ENCODE data around the gene PRL. TPM values are rescaled to one million over a fixed set of nuclear protein-coding genes. Genes with fewer than 3 reads are reported as not detected.

The PRL gene
- total RNA-seq, 1 experiment from 2014 or later: not detected

DNA sequence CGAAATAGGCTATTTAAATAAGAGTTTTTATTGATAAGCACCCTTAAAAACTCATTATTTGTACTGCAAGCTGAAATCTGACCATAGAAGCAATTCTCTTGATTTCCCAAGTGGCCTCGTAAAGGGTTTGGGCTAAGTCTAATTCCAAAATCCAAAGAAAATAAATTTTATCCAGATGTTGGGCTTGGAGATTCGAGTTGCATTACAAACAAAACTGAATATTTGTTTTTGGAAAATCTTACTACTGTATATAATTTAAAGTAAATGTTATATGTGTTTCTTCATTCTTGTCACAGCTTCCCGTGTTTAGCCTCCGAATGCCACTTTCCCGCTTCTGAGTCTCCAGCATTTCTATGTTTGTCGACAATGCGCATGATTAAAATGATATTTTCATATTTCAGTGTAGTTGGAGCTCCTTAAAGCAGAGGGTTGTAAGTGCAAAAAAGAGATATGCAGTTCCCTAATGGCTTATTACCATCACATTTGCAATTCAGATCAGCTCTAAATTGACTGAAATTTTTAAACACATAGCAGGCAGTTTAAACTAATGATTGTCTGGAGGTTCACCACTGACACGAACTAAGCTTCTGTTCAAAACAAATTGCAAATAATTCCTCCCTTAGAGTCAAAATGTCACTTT lies 47.0 kb downstream of the PRL start:
- peaks cover 60% of the 10 kb centered on the region for H3K4me1 Mint-ChIP-seq
- POLR2A ChIA-PET: interaction anchor here (0.7 kb wide), 1 partner anchor 1217 kb away, joined by 3 read pairs; no protein-coding TSS in a partner anchor
- no peaks in the 10 kb centered on the region for H3K36me3 Mint-ChIP-seq
- peak overlapping the region; percentile 81 for H3K27ac Mint-ChIP-seq
- no peaks in the 10 kb centered on the region for H3K27me3 Mint-ChIP-seq (ENCODE audit: low read depth)
- TF ChIP-seq ETV6 (CRISPR knock-in tag; IDR thresholded peaks at IDR 0.05): no peak
- TF ChIP-seq FOXP1 (CRISPR knock-in tag; IDR thresholded peaks at IDR 0.05; ENCODE audit: borderline replicate concordance): no peak
- TF ChIP-seq, protein P1, sequence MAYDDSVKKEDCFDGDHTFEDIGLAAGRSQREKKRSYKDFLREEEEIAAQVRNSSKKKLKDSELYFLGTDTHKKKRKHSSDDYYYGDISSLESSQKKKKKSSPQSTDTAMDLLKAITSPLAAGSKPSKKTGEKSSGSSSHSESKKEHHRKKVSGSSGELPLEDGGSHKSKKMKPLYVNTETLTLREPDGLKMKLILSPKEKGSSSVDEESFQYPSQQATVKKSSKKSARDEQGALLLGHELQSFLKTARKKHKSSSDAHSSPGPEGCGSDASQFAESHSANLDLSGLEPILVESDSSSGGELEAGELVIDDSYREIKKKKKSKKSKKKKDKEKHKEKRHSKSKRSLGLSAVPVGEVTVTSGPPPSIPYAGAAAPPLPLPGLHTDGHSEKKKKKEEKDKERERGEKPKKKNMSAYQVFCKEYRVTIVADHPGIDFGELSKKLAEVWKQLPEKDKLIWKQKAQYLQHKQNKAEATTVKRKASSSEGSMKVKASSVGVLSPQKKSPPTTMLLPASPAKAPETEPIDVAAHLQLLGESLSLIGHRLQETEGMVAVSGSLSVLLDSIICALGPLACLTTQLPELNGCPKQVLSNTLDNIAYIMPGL (CRISPR knock-in tag; IDR thresholded peaks at IDR 0.05): no peak
- no peak for TF ChIP-seq ZNF219 (CRISPR knock-in tag; IDR thresholded peaks at IDR 0.05; ENCODE audit: borderline replicate concordance)
- no peak for TF ChIP-seq SMAD4 (CRISPR knock-in tag; IDR thresholded peaks at IDR 0.05)
- TF ChIP-seq, protein P2, sequence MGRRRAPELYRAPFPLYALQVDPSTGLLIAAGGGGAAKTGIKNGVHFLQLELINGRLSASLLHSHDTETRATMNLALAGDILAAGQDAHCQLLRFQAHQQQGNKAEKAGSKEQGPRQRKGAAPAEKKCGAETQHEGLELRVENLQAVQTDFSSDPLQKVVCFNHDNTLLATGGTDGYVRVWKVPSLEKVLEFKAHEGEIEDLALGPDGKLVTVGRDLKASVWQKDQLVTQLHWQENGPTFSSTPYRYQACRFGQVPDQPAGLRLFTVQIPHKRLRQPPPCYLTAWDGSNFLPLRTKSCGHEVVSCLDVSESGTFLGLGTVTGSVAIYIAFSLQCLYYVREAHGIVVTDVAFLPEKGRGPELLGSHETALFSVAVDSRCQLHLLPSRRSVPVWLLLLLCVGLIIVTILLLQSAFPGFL (CRISPR knock-in tag; IDR thresholded peaks at IDR 0.05; ENCODE audit: borderline replicate concordance): no peak
- no peak for TF ChIP-seq RELA (CRISPR knock-in tag; IDR thresholded peaks at IDR 0.05; ENCODE audit: borderline replicate concordance)
- TF ChIP-seq NR2C2 (CRISPR knock-in tag; IDR thresholded peaks at IDR 0.05): no peak
- TF ChIP-seq ZNF138 (CRISPR knock-in tag; conservative IDR thresholded peaks at IDR 0.05): no peak
- TF ChIP-seq ZNF232 (CRISPR knock-in tag; IDR thresholded peaks at IDR 0.05): no peak
- TF ChIP-seq NFE2L1 (CRISPR knock-in tag; IDR thresholded peaks at IDR 0.05): no peak
- TF ChIP-seq, protein P3, sequence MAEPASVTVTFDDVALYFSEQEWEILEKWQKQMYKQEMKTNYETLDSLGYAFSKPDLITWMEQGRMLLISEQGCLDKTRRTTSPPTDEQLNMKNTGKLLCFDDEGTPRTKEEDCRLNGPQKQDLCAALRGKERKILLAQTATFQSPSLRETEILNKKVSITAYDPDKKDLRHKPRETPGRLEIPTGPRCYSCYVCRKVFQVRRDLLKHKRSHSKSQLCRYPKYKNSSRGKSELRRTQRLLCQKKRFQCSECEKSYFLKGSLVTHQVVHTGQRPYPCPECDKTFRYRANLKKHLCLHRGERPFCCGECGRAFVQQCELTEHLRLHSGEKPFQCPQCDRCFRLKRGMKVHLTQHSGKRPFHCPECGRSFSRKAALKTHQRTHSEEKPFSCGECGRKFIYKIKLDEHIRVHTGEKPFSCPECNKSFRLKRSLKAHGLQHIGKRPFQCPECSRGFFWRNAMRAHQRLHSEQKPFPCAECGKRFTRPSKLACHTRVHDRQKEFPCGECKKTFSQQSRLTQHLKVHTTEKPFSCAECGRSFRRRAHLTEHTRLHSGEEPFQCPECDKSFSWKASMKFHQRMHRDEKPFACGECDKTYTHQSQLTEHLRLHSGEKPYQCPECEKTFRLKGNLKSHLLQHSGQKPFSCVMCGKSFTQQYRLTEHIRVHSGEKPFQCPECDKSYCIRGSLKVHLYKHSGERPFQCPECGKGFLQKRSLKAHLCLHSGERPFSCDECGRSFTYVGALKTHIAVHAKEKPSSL (CRISPR knock-in tag; conservative IDR thresholded peaks at IDR 0.05): no peak
- TF ChIP-seq ZBTB21 (CRISPR knock-in tag; IDR thresholded peaks at IDR 0.05; ENCODE audit: borderline replicate concordance): no peak
- TF ChIP-seq, protein P4, sequence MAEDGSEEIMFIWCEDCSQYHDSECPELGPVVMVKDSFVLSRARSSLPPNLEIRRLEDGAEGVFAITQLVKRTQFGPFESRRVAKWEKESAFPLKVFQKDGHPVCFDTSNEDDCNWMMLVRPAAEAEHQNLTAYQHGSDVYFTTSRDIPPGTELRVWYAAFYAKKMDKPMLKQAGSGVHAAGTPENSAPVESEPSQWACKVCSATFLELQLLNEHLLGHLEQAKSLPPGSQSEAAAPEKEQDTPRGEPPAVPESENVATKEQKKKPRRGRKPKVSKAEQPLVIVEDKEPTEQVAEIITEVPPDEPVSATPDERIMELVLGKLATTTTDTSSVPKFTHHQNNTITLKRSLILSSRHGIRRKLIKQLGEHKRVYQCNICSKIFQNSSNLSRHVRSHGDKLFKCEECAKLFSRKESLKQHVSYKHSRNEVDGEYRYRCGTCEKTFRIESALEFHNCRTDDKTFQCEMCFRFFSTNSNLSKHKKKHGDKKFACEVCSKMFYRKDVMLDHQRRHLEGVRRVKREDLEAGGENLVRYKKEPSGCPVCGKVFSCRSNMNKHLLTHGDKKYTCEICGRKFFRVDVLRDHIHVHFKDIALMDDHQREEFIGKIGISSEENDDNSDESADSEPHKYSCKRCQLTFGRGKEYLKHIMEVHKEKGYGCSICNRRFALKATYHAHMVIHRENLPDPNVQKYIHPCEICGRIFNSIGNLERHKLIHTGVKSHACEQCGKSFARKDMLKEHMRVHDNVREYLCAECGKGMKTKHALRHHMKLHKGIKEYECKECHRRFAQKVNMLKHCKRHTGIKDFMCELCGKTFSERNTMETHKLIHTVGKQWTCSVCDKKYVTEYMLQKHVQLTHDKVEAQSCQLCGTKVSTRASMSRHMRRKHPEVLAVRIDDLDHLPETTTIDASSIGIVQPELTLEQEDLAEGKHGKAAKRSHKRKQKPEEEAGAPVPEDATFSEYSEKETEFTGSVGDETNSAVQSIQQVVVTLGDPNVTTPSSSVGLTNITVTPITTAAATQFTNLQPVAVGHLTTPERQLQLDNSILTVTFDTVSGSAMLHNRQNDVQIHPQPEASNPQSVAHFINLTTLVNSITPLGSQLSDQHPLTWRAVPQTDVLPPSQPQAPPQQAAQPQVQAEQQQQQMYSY (CRISPR knock-in tag; IDR thresholded peaks at IDR 0.05): no peak
- TF ChIP-seq, protein P5, sequence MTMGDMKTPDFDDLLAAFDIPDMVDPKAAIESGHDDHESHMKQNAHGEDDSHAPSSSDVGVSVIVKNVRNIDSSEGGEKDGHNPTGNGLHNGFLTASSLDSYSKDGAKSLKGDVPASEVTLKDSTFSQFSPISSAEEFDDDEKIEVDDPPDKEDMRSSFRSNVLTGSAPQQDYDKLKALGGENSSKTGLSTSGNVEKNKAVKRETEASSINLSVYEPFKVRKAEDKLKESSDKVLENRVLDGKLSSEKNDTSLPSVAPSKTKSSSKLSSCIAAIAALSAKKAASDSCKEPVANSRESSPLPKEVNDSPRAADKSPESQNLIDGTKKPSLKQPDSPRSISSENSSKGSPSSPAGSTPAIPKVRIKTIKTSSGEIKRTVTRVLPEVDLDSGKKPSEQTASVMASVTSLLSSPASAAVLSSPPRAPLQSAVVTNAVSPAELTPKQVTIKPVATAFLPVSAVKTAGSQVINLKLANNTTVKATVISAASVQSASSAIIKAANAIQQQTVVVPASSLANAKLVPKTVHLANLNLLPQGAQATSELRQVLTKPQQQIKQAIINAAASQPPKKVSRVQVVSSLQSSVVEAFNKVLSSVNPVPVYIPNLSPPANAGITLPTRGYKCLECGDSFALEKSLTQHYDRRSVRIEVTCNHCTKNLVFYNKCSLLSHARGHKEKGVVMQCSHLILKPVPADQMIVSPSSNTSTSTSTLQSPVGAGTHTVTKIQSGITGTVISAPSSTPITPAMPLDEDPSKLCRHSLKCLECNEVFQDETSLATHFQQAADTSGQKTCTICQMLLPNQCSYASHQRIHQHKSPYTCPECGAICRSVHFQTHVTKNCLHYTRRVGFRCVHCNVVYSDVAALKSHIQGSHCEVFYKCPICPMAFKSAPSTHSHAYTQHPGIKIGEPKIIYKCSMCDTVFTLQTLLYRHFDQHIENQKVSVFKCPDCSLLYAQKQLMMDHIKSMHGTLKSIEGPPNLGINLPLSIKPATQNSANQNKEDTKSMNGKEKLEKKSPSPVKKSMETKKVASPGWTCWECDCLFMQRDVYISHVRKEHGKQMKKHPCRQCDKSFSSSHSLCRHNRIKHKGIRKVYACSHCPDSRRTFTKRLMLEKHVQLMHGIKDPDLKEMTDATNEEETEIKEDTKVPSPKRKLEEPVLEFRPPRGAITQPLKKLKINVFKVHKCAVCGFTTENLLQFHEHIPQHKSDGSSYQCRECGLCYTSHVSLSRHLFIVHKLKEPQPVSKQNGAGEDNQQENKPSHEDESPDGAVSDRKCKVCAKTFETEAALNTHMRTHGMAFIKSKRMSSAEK (CRISPR knock-in tag; IDR thresholded peaks at IDR 0.05; ENCODE audit: borderline replicate concordance): no peak
- no peak for TF ChIP-seq ZNF396 (CRISPR knock-in tag; IDR thresholded peaks at IDR 0.05; ENCODE audit: borderline replicate concordance)
- no peak for TF ChIP-seq CBFB (CRISPR knock-in tag; IDR thresholded peaks at IDR 0.05; ENCODE audit: low read depth)
- TF ChIP-seq, protein P6, sequence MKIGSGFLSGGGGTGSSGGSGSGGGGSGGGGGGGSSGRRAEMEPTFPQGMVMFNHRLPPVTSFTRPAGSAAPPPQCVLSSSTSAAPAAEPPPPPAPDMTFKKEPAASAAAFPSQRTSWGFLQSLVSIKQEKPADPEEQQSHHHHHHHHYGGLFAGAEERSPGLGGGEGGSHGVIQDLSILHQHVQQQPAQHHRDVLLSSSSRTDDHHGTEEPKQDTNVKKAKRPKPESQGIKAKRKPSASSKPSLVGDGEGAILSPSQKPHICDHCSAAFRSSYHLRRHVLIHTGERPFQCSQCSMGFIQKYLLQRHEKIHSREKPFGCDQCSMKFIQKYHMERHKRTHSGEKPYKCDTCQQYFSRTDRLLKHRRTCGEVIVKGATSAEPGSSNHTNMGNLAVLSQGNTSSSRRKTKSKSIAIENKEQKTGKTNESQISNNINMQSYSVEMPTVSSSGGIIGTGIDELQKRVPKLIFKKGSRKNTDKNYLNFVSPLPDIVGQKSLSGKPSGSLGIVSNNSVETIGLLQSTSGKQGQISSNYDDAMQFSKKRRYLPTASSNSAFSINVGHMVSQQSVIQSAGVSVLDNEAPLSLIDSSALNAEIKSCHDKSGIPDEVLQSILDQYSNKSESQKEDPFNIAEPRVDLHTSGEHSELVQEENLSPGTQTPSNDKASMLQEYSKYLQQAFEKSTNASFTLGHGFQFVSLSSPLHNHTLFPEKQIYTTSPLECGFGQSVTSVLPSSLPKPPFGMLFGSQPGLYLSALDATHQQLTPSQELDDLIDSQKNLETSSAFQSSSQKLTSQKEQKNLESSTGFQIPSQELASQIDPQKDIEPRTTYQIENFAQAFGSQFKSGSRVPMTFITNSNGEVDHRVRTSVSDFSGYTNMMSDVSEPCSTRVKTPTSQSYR (CRISPR knock-in tag; IDR thresholded peaks at IDR 0.05): no peak
- TF ChIP-seq, protein P7, sequence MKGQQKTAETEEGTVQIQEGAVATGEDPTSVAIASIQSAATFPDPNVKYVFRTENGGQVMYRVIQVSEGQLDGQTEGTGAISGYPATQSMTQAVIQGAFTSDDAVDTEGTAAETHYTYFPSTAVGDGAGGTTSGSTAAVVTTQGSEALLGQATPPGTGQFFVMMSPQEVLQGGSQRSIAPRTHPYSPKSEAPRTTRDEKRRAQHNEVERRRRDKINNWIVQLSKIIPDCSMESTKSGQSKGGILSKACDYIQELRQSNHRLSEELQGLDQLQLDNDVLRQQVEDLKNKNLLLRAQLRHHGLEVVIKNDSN (CRISPR knock-in tag; IDR thresholded peaks at IDR 0.05): no peak
- no peak for TF ChIP-seq CREM (CRISPR knock-in tag; IDR thresholded peaks at IDR 0.05)
- no peak for DNase-seq (ENCODE audit: low spot score)
- peaks cover 5% of the 10 kb centered on the region; the same call in 1 of the 2 replicates for H3K9me3 Mint-ChIP-seq
- H3K4me3 Mint-ChIP-seq: peak overlapping the region; percentile 29
- CTCF ChIA-PET: interaction anchor here (1.3 kb wide), 1 partner anchor 27 kb away, joined by 3 read pairs; no protein-coding TSS in a partner anchor
- no peak for ATAC-seq

Data from WTC11 (cell line).